ENCODE data around the gene KRTAP3-1. TPM values are rescaled to one million over a fixed set of nuclear protein-coding genes. Genes with fewer than 3 reads are reported as not detected.
"Not testable (repeated sequence)": the region's sequence is repeated elsewhere in the genome, so short reads cannot be mapped to it uniquely, and the experiment has no call there.

The KRTAP3-1 gene
- total RNA-seq, 2 experiments from 2014 or later, result not detected

DNA sequence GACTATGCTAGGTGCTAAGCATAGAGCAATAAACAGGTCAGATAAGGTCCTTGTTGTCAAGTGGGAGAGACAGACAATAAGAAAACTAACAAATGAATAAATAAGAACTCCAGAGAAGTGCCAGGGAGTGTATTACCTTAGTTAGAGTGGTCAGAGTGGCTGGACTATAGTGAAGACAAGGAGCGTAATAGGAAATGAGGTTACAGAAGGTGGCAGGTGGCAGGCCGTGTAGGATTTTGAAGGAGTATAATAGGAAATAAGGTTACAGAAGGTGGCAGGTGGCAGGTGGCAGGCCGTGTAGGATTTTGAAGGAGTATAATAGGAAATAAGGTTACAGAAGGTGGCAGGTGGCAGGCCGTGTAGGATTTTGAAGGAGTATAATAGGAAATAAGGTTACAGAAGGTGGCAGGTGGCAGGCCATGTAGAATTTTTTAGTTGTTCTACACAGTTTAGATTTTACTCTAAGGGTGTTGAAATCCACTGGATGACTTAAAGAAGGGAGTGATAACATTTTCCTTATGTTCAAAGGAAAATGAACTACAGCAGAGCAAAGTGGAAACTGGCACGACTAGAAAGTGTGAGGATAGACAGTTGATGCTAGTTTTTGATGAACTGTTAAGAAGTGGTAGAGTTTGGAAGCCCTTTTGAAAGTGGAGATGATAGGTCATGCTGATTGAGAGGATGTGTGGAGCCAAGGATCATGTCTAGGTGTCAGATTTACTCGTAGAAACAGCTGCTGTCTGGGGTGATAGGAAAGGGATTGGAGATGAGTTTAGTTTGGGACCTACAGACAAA, 3.6 kb upstream of the KRTAP3-1 start:
- Mint-ChIP-seq H3K4me3 (no peak overlapping the region), H3K4me1 (ENCODE audit: low read depth) (no peaks in the 10 kb centered on the region), H3K27ac (no peak overlapping the region), H3K36me3 (ENCODE audit: low read depth) (no peaks in the 10 kb centered on the region), H3K9me3 (ENCODE audit: insufficient read depth) (no peaks in the 10 kb centered on the region), H3K27me3 (ENCODE audit: low read depth) (peaks cover 10% of the 10 kb centered on the region)
- POLR2A ChIA-PET, result no interaction called here
- CTCF ChIA-PET, result no interaction called here
- ATAC-seq, result no peak
- DNase-seq, result no peak

DNA sequence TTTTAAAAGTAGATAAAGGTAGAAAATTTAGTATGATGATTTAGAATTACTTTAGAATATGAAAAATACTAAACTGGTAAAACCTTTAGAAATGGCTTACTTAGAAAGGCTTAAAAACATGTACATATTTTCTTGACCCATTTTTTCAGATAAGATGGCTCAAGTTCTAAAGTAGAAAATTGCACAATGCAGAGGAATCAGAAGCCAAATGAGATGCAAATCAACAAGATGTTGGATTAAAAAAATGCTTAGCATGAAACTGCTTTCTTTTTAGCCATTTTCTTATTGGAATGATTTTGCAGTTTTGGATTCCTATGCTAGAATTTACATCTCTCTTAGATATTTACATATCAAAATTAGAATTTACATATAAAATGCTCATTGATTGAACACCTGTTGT, 1.5 kb upstream of the KRTAP3-1 start:
- H3K9me3 Mint-ChIP-seq (ENCODE audit: insufficient read depth), result no peaks in the 10 kb centered on the region
- H3K4me1 Mint-ChIP-seq (ENCODE audit: low read depth), result no peaks in the 10 kb centered on the region
- no peak overlapping the region for H3K27ac Mint-ChIP-seq
- ATAC-seq (no peak), DNase-seq (no peak)
- ChIA-PET POLR2A (interaction anchor here (0.6 kb wide), 1 partner anchor 14 kb away, joined by 3 read pairs; no protein-coding TSS in a partner anchor), CTCF (no interaction called here)
- H3K27me3 Mint-ChIP-seq (ENCODE audit: low read depth), result peaks cover 10% of the 10 kb centered on the region
- no peaks in the 10 kb centered on the region for H3K36me3 Mint-ChIP-seq (ENCODE audit: low read depth)
- H3K4me3 Mint-ChIP-seq, result no peak overlapping the region

DNA sequence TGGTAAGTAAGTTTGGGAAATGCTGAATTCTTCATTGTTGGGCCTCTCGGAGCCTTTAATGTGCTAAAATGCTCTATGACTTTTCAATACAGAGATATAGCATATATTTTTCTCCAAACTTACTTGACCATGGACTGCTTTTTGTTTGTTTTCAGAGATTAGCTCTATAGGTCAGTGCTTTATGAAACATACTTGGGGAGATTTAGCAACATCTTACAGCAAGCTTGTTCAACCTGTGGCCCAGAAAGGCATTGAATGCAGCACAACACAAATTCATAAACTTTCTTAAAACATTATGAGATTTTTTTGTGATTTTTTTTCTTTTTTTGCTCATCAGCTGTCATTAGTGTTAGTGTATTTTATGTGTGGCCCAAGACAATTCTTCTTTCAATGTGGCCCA, 1.0 kb upstream of the KRTAP3-1 start:
- no peak overlapping the region for H3K27ac Mint-ChIP-seq
- ChIA-PET POLR2A (interaction anchor here (0.6 kb wide), 1 partner anchor 13 kb away, joined by 3 read pairs; no protein-coding TSS in a partner anchor), CTCF (interaction anchor here (1.0 kb wide), 1 partner anchor 206 kb away, joined by 3 read pairs; no protein-coding TSS in a partner anchor)
- no peaks in the 10 kb centered on the region for H3K36me3 Mint-ChIP-seq (ENCODE audit: low read depth)
- peaks cover 10% of the 10 kb centered on the region for H3K27me3 Mint-ChIP-seq (ENCODE audit: low read depth)
- no peaks in the 10 kb centered on the region for H3K9me3 Mint-ChIP-seq (ENCODE audit: insufficient read depth)
- DNase-seq, result no peak
- no peak overlapping the region for H3K4me3 Mint-ChIP-seq
- no peaks in the 10 kb centered on the region for H3K4me1 Mint-ChIP-seq (ENCODE audit: low read depth)
- ATAC-seq, result no peak

DNA sequence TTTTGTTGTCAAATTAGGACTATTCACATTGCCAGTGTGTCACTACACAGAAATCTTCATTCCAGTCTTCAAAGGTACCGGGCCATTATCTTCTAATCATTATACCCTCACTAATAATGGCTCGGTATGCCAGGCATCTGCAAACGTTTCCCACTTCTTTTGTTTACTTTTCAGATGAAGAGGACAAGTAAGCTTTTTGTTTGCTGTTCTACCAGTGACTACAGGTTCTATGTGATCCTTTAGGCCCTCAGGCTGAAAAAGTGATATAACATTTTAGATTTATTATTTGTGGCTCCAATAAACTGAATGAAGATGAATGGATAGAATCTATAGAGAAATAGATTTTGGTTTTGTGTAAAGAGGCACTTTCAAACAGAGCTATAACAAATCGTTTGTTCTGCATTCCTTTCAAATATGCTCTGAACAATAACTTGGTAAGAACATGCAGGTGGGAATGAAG, 403 bp upstream of the KRTAP3-1 start:
- CTCF ChIA-PET, result interaction anchor here (1.0 kb wide), 1 partner anchor 205 kb away, joined by 3 read pairs; no protein-coding TSS in a partner anchor
- Mint-ChIP-seq H3K9me3 (ENCODE audit: insufficient read depth) (no peaks in the 10 kb centered on the region), H3K36me3 (ENCODE audit: low read depth) (no peaks in the 10 kb centered on the region), H3K27me3 (ENCODE audit: low read depth) (peaks cover 7% of the 10 kb centered on the region), H3K27ac (no peak overlapping the region), H3K4me3 (no peak overlapping the region), H3K4me1 (ENCODE audit: low read depth) (no peaks in the 10 kb centered on the region)
- POLR2A ChIA-PET, result no interaction called here
- no peak for DNase-seq
- no peak for ATAC-seq

DNA sequence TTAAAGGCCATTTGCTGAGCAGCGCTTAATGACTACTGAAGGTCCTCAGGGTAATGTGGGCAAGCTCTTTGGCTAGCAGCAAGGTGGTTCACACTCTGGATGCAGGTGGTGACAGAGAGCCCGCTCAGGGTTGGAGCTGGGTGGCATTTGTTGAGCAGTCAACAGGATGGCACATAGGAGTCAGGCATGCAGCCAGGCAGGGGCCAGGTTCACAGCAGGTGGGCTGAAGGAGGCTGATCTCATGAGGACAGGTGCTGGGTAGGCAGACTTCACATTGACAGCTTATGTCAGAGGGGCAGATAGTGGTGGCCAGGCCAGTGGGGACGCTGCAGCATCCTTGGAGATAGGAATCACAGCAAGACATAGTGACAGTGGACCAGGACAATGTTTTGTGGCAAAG, 4.5 kb downstream of the KRTAP3-1 start:
- ATAC-seq (no peak), DNase-seq (no peak)
- H3K4me3 Mint-ChIP-seq, result no peak overlapping the region
- no peaks in the 10 kb centered on the region for H3K36me3 Mint-ChIP-seq (ENCODE audit: low read depth)
- H3K27ac Mint-ChIP-seq, result no peak overlapping the region
- H3K4me1 Mint-ChIP-seq (ENCODE audit: low read depth), result no peaks in the 10 kb centered on the region
- no peaks in the 10 kb centered on the region for H3K9me3 Mint-ChIP-seq (ENCODE audit: insufficient read depth)
- POLR2A ChIA-PET, result no interaction called here
- H3K27me3 Mint-ChIP-seq (ENCODE audit: low read depth), result peaks cover 8% of the 10 kb centered on the region
- CTCF ChIA-PET, result no interaction called here

DNA sequence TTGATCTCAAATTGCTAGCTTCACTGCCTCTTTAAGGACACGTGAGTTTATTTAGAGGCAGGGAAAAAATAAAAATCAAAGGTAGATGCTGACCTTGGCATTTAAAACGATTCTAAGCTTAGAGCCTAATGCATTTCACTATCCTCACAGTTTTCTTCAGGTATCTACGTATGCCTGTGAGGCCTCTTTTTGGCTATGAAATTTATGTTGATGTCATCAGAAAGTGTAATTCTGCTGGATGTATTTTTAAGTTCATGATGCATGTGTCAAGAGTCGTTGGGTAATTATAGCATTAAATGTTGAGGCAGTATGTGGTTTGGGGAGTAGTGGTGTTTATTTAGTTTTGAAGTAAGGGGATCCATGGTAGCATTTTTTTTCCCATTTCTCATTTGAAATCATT, 5.0 kb downstream of the KRTAP3-1 start:
- no peak for DNase-seq
- Mint-ChIP-seq H3K27ac (no peak overlapping the region), H3K9me3 (ENCODE audit: insufficient read depth) (no peaks in the 10 kb centered on the region), H3K27me3 (ENCODE audit: low read depth) (peaks cover 9% of the 10 kb centered on the region), H3K4me1 (ENCODE audit: low read depth) (no peaks in the 10 kb centered on the region), H3K36me3 (ENCODE audit: low read depth) (no peaks in the 10 kb centered on the region), H3K4me3 (no peak overlapping the region)
- ChIA-PET POLR2A (no interaction called here), CTCF (no interaction called here)
- ATAC-seq, result no peak

DNA sequence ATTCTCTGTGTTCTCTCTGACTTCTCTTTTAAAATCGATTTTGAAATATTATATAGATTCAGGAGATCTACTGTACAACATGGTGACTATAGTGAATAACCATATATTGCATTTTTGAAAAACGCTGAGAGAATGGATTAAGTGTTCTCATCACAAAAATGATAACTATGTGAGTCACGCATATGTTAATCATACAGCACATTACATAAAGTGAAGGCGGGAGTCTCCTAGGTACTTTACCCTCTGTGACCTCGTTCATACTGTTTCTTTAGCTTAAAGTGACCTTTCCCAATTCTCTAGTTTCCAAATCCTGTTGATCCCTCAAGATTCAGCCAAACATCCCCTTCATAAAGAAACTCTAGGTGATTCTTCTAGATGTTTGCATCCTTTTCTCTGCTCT, 6.1 kb downstream of the KRTAP3-1 start:
- no peak for ATAC-seq
- no peak overlapping the region for H3K27ac Mint-ChIP-seq
- peaks cover 9% of the 10 kb centered on the region for H3K27me3 Mint-ChIP-seq (ENCODE audit: low read depth)
- CTCF ChIA-PET, result no interaction called here
- H3K4me1 Mint-ChIP-seq (ENCODE audit: low read depth), result no peaks in the 10 kb centered on the region
- POLR2A ChIA-PET, result no interaction called here
- no peaks in the 10 kb centered on the region for H3K36me3 Mint-ChIP-seq (ENCODE audit: low read depth)
- no peak for DNase-seq
- no peak overlapping the region for H3K4me3 Mint-ChIP-seq
- no peaks in the 10 kb centered on the region for H3K9me3 Mint-ChIP-seq (ENCODE audit: insufficient read depth)

DNA sequence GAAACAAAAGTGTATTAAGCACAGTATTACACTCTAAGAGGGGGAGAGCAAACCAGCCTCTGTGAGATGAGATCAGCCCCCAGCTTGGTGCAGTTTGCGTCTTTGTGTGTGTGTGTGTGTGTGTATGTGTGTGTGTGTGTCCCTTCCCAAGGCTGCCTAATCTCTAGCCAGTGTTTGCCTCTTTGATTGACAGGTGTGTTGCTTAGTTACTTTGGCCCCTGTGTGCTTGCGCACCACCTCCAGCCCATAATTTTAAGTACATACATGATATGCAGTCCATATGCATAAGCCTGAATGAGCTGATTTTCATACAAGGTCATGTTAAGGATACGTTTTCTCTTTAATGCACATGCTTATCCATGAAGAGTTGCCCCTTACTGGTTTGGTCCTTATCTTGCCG, 7.1 kb downstream of the KRTAP3-1 start:
- H3K9me3 Mint-ChIP-seq (ENCODE audit: insufficient read depth), result no peaks in the 10 kb centered on the region
- no peaks in the 10 kb centered on the region for H3K36me3 Mint-ChIP-seq (ENCODE audit: low read depth)
- H3K4me3 Mint-ChIP-seq, result no peak overlapping the region
- H3K27me3 Mint-ChIP-seq (ENCODE audit: low read depth), result peaks cover 17% of the 10 kb centered on the region
- no peaks in the 10 kb centered on the region for H3K4me1 Mint-ChIP-seq (ENCODE audit: low read depth)
- ChIA-PET CTCF (no interaction called here), POLR2A (no interaction called here)
- H3K27ac Mint-ChIP-seq, result no peak overlapping the region
- ATAC-seq (no peak), DNase-seq (no peak)

DNA sequence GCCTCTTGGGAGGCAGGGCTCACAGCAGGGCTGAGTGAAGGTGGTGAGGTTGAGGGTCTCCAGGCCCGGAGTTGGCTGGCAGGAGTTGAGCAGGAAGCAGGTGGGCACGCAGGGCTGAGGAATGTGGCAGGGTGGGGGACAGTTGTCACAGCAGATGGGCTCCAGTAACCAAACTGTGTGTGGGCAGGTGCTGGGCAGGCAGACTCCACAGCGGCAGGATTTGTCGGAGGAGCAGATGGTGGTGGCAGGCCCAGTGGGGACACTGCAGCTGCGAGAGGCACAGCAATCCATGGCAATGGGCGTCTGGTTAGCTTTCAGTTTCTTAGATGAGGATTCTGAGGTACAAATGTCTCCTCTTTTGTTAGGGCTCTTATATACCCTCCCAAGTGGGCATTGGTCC, 9.4 kb downstream of the KRTAP3-1 start, which contains the start of gene KRTAP3-2:
Gene KRTAP3-2 (minus strand): TSS at position 344 of the 400 bp plus-strand sequence. CDS start 53 bp downstream, at position 291.
- H3K4me3 Mint-ChIP-seq; POLR2A ChIA-PET; H3K4me1 Mint-ChIP-seq (ENCODE audit: low read depth); DNase-seq; H3K9me3 Mint-ChIP-seq (ENCODE audit: insufficient read depth); H3K27ac Mint-ChIP-seq; H3K36me3 Mint-ChIP-seq (ENCODE audit: low read depth); ATAC-seq; CTCF ChIA-PET: not testable (repeated sequence)
- H3K27me3 Mint-ChIP-seq (ENCODE audit: low read depth), result peaks cover 24% of the 10 kb centered on the region

DNA sequence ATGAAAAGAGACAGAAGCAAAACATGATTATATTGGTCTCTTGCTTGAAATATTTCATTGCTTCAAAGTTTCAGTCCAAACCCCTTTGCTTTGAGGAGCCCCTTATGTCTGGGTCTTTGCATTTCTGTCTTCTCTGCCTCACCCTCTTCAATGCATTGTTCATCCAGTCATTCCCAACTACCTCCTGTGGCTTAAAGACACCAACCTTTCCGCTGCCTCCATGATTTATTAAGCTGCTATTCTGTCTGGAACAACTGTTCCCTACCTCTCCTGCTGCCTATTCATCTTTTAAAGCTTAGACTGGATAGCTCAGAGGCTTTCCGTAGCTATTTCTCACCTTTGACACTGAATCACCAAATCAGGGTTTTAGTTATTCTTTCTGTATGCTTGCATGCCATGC, 11.6 kb downstream of the KRTAP3-1 start:
- Mint-ChIP-seq H3K4me3 (no peak overlapping the region), H3K36me3 (ENCODE audit: low read depth) (no peaks in the 10 kb centered on the region), H3K9me3 (ENCODE audit: insufficient read depth) (no peaks in the 10 kb centered on the region), H3K4me1 (ENCODE audit: low read depth) (no peaks in the 10 kb centered on the region), H3K27me3 (ENCODE audit: low read depth) (peaks cover 39% of the 10 kb centered on the region), H3K27ac (no peak overlapping the region)
- ChIA-PET POLR2A (no interaction called here), CTCF (no interaction called here)
- ATAC-seq, result no peak
- DNase-seq, result no peak

DNA sequence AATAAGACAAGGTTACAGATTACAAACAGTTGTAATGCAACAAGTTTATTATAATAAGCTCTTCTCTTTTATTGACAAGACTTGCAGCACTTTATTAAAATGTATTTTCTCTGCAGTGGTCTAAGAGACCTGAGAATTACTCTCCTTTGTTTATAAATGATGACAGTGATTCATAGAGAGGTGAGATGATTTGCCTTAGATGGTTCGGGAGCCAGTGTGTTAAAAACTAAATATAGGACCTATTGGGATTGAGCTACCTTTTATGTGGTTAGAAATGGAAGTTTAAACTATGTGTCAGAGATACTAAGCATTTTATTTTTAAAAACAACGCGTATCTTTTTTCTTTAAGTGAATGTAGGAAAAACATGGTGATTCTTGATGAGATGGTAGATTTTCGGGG, 12.1 kb downstream of the KRTAP3-1 start:
- no peak overlapping the region for H3K27ac Mint-ChIP-seq
- H3K9me3 Mint-ChIP-seq (ENCODE audit: insufficient read depth), result no peaks in the 10 kb centered on the region
- ChIA-PET CTCF (no interaction called here), POLR2A (interaction anchor here (0.6 kb wide), 1 partner anchor 13 kb away, joined by 3 read pairs; no protein-coding TSS in a partner anchor)
- no peak overlapping the region for H3K4me3 Mint-ChIP-seq
- H3K27me3 Mint-ChIP-seq (ENCODE audit: low read depth), result peaks cover 42% of the 10 kb centered on the region
- DNase-seq (no peak), ATAC-seq (no peak)
- H3K36me3 Mint-ChIP-seq (ENCODE audit: low read depth), result no peaks in the 10 kb centered on the region
- no peaks in the 10 kb centered on the region for H3K4me1 Mint-ChIP-seq (ENCODE audit: low read depth)

DNA sequence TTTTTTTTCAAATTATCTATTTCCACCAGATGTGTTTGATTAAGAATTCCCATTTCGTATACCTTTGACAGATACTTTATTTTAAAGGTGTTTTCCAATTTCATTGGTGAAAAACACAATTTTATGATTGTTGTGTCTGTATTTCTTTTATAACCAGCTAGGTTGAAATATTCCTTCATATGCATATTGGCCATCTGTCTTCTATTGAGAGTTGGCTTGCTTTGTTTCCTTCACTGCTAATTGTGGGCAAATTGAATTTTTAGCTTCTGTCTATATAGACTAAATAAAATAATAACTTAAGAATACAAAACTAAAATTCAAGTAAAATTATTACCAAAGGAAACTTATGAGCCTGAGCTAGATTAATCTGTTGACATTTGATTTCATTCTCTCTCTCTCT, 13.8 kb downstream of the KRTAP3-1 start:
- CTCF ChIA-PET, result no interaction called here
- POLR2A ChIA-PET, result no interaction called here
- Mint-ChIP-seq H3K36me3 (ENCODE audit: low read depth) (no peaks in the 10 kb centered on the region), H3K9me3 (ENCODE audit: insufficient read depth) (no peaks in the 10 kb centered on the region), H3K4me3 (no peak overlapping the region), H3K4me1 (ENCODE audit: low read depth) (no peaks in the 10 kb centered on the region), H3K27ac (no peak overlapping the region), H3K27me3 (ENCODE audit: low read depth) (peaks cover 42% of the 10 kb centered on the region)
- ATAC-seq (no peak), DNase-seq (no peak)

DNA sequence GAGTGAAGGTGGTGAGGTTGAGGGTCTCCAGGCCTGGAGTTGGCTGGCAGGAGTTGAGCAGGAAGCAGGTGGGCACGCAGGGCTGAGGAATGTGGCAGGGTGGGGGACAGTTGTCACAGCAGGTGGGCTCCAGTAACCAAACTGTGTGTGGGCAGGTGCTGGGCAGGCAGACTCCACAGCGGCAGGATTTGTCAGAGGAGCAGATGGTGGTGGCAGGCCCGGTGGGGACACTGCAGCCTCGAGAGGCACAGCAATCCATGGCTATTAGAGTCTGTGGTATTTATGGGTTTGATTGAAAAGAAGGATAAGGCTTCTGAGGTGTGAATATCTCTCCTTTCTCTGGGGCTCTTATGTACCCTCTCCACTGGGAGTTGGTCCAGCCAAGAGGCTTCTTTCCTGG, 15.1 kb downstream of the KRTAP3-1 start, which contains the start of gene KRTAP3-3:
Gene KRTAP3-3 (minus strand): TSS at position 326 of the 400 bp plus-strand sequence. CDS start 67 bp downstream, at position 259.
- POLR2A ChIA-PET, result no interaction called here
- Mint-ChIP-seq H3K27ac (no peak within 1 kb of the TSS), H3K4me1 (ENCODE audit: low read depth) (no peaks in the 10 kb centered on the region), H3K27me3 (ENCODE audit: low read depth) (peaks cover 41% of the 10 kb centered on the region), H3K36me3 (ENCODE audit: low read depth) (no peaks in the 10 kb centered on the region), H3K9me3 (ENCODE audit: insufficient read depth) (no peaks in the 10 kb centered on the region), H3K4me3 (no peak within 1 kb of the TSS)
- DNase-seq (no peak), ATAC-seq (no peak)
- CTCF ChIA-PET, result no interaction called here
